ENCODE data around the gene GPI. TPM values are rescaled to one million over a fixed set of nuclear protein-coding genes. Genes with fewer than 3 reads are reported as not detected.
A peak's percentile ranks its signal among the peaks of the same experiment; 100 is the strongest.

The GPI gene
- total RNA-seq, 4 donors from 2014 or later, result 118 to 446 (median 224) TPM

- H3K27me3 ChIP-seq, result no peaks in the 10 kb centered on the region
- no peaks in the 10 kb centered on the region for H3K36me3 ChIP-seq
- H3K9me3 ChIP-seq, result no peaks in the 10 kb centered on the region
- no peak for TF ChIP-seq POLR2A (IDR thresholded peaks at IDR 0.05)
- TF ChIP-seq CTCF (IDR thresholded peaks at IDR 0.05), result no peak
- no peak overlapping the region for H3K27ac ChIP-seq
- DNase-seq, result no peak
- WGBS, 2 donors, result 89% methylated on average over 7 to 8 of the region's 8 CpGs
- intact Hi-C loops (cut with DNase I), result no loop called here
- H3K4me1 ChIP-seq, result peaks cover 9 to 14% of the 10 kb centered on the region in 2 donors
- H3K4me3 ChIP-seq (replicated peaks in 1 of 3), result no peak overlapping the region
Observed at GRCh38 chr19:34426096-34426661, 61.2 kb downstream of the GPI start.

- 0% methylated on average over 20 to 34 of the region's 68 CpGs for WGBS, 2 donors
- peaks cover 9 to 14% of the 10 kb centered on the region in 2 donors for H3K4me1 ChIP-seq
- TF ChIP-seq POLR2A (IDR thresholded peaks at IDR 0.05), result no peak
- TF ChIP-seq CTCF (IDR thresholded peaks at IDR 0.05), result no peak
- intact Hi-C loops (cut with DNase I), result no loop called here
- peak overlapping the region; percentile 89 to 93 (median 90) for H3K27ac ChIP-seq
- peak overlapping the region; percentile 3 to 99 (median 89) for H3K4me3 ChIP-seq (replicated peaks in 1 of 3)
- H3K9me3 ChIP-seq, result no peaks in the 10 kb centered on the region
- DNase-seq, result peak; percentile 18 to 36
- H3K36me3 ChIP-seq, result no peaks in the 10 kb centered on the region
- H3K27me3 ChIP-seq, result no peaks in the 10 kb centered on the region
Observed at GRCh38 chr19:34428549-34429285, 63.7 kb downstream of the GPI start.

- intact Hi-C loops (cut with DNase I), result no loop called here
- DNase-seq, result no peak
- Histone ChIP-seq H3K4me1 (peaks cover 9 to 14% of the 10 kb centered on the region in 2 donors), H3K27me3 (no peaks in the 10 kb centered on the region), H3K36me3 (peaks cover 0 to 3% of the 10 kb centered on the region in 2 donors), H3K4me3 (replicated peaks in 1 of 3) (peak overlapping the region in 2 of 3 donors; percentile 89 to 99), H3K9me3 (no peaks in the 10 kb centered on the region), H3K27ac (peak overlapping the region in 2 of 3 donors; percentile 90 to 93)
- no peak for TF ChIP-seq POLR2A (IDR thresholded peaks at IDR 0.05)
- TF ChIP-seq CTCF (IDR thresholded peaks at IDR 0.05), result no peak
- WGBS, 2 donors, result 75 to 78% methylated on average over 9 of the region's 9 CpGs
Observed at GRCh38 chr19:34429553-34429952, 64.6 kb downstream of the GPI start.

GRCh38 chr19:34430738-34431625, 66.0 kb downstream of the GPI start:
- intact Hi-C loops (cut with DNase I), result no loop called here
- H3K4me1 ChIP-seq, result peaks cover 9 to 14% of the 10 kb centered on the region in 2 donors

More at GRCh38 chr19:34430738-34431625, 66.0 kb downstream of the GPI start:
- DNase-seq, result peak in 1 of 2 donors; percentile 2
- Histone ChIP-seq H3K4me3 (replicated peaks in 1 of 3) (no peak overlapping the region), H3K27ac (peak overlapping the region in 2 of 3 donors; percentile 15 to 20), H3K9me3 (no peaks in the 10 kb centered on the region), H3K27me3 (no peaks in the 10 kb centered on the region), H3K36me3 (peaks cover 0 to 17% of the 10 kb centered on the region in 2 donors)
- WGBS, 2 donors, result 42 to 54% methylated on average over 6 of the region's 6 CpGs
- no peak for TF ChIP-seq POLR2A (IDR thresholded peaks at IDR 0.05)
- peak in 4 of 6 experiments; percentile 16 to 50 (median 26) for TF ChIP-seq CTCF (IDR thresholded peaks at IDR 0.05)
